22Rv1 (cell line): ENCODE data around the gene MREG.

Source experiments
- CTCF ChIP-seq: fragments of 450-650 bp; IDR thresholded peaks from 2 replicates; pipeline ENCODE4 v1.5.1; 2017; ENCODE audit warnings: mild to moderate bottlenecking
- ZFX ChIP-seq: fragments of 450-650 bp; IDR thresholded peaks from 2 replicates; pipeline ENCODE4 v1.6.1; 2017; ENCODE audit warnings: antibody characterized with exemption, borderline replicate concordance

GRCh38 chr2:215984661-215985060 lies 28.7 kb downstream of the MREG start:
- TF ChIP-seq CTCF, result no peak
- TF ChIP-seq ZFX, result no peak
